Activated CD8-positive, alpha-beta memory T cell treated with anti-CD3 and anti-CD28 coated beads, Interleukin-2, amount 10 ng/mL, durations not matched to agents 7 days and 5 days (primary cell): ENCODE data around the gene SMR3B. TPM values are rescaled to one million over a fixed set of nuclear protein-coding genes. Genes with fewer than 3 reads are reported as not detected.

Experiments used
- ATAC-seq: fragments of 150-1000 bp; cut with Tn5 transposase; one replicate; pipeline ENCODE4 v1.10.0; 2021; ENCODE audit warnings: moderate library complexity
- CTCF ChIA-PET: fragments of 350-600 bp; sonication (Branson Sonifier 250); formaldehyde crosslinking; loops from one replicate; lab custom pipeline; 2021; ENCODE audit warnings: antibody characterized with exemption; lab: Charles Lee
- DNase-seq: peaks from one replicate; pipeline ENCODE4 v3.0.0-alpha.2; 2020
- H3K27ac Mint-ChIP-seq: one replicate; pipeline ENCODE4 v1.8.0; 2021; ENCODE audit warnings: mild to moderate bottlenecking, mixed read lengths
- H3K27me3 Mint-ChIP-seq: one replicate; pipeline ENCODE4 v1.8.0; 2021; ENCODE audit warnings: mixed read lengths
- H3K36me3 Mint-ChIP-seq: one replicate; pipeline ENCODE4 v1.8.0; 2021; ENCODE audit warnings: mild to moderate bottlenecking, mixed read lengths
- H3K4me1 Mint-ChIP-seq: one replicate; pipeline ENCODE4 v1.8.0; 2021; ENCODE audit warnings: mixed read lengths
- H3K4me3 Mint-ChIP-seq: one replicate; pipeline ENCODE4 v1.8.0; 2021; ENCODE audit warnings: mild to moderate bottlenecking, moderate library complexity, mixed read lengths
- H3K9me3 Mint-ChIP-seq: one replicate; pipeline ENCODE4 v1.8.0; 2022; ENCODE audit warnings: low read depth, mixed read lengths
- total RNA-seq, 2 experiments: library from RNA; stranded (reverse); gene quantifications; one replicate each; pipeline ENCODE4 v1.2.3, GENCODE V29; 2021

The SMR3B gene
- total RNA-seq = not detected

- CTCF ChIA-PET = no interaction called here
- Mint-ChIP-seq H3K27me3 (no peaks in the 10 kb centered on the region), H3K9me3 (peaks cover 2% of the 10 kb centered on the region), H3K36me3 (no peaks in the 10 kb centered on the region), H3K27ac (no peak within 1 kb of the TSS), H3K4me1 (no peaks in the 10 kb centered on the region), H3K4me3 (no peak within 1 kb of the TSS)
- DNase-seq (no peak), ATAC-seq (no peak)
Observed at GRCh38 chr4:70382691-70383181, at the start of gene SMR3B. Gene SMR3B (plus strand): TSS chr4:70383131. CDS start chr4:70384511, 1,380 bp downstream.

GRCh38 chr4:70334681-70335080, 48.2 kb upstream of the SMR3B start, which contains the start of gene CABS1:
Gene CABS1 (plus strand): TSS chr4:70334981. CDS start chr4:70335040, 59 bp downstream.
- DNase-seq (no peak), ATAC-seq (no peak)
- no peaks in the 10 kb centered on the region for H3K4me1 Mint-ChIP-seq
- no peaks in the 10 kb centered on the region for H3K27me3 Mint-ChIP-seq
- H3K9me3 Mint-ChIP-seq = no peaks in the 10 kb centered on the region
- H3K4me3 Mint-ChIP-seq = no peak within 1 kb of the TSS
- no peak within 1 kb of the TSS for H3K27ac Mint-ChIP-seq
- CTCF ChIA-PET = no interaction called here
- no peaks in the 10 kb centered on the region for H3K36me3 Mint-ChIP-seq

- Mint-ChIP-seq H3K27ac (no peak overlapping the region), H3K9me3 (no peaks in the 10 kb centered on the region), H3K27me3 (no peaks in the 10 kb centered on the region), H3K4me3 (no peak overlapping the region), H3K4me1 (no peaks in the 10 kb centered on the region), H3K36me3 (no peaks in the 10 kb centered on the region)
- ATAC-seq (no peak), DNase-seq (no peak)
- CTCF ChIA-PET = no interaction called here
Observed at GRCh38 chr4:70336043-70336442, 46.9 kb upstream of the SMR3B start.

- DNase-seq (no peak), ATAC-seq (no peak)
- CTCF ChIA-PET = no interaction called here
Observed at GRCh38 chr4:70337886-70338420, 45.0 kb upstream of the SMR3B start.

GRCh38 chr4:70356185-70356584, 26.7 kb upstream of the SMR3B start:
- no peaks in the 10 kb centered on the region for H3K36me3 Mint-ChIP-seq
- no peak overlapping the region for H3K4me3 Mint-ChIP-seq
- CTCF ChIA-PET = no interaction called here
- no peaks in the 10 kb centered on the region for H3K9me3 Mint-ChIP-seq
- DNase-seq = no peak
- no peaks in the 10 kb centered on the region for H3K4me1 Mint-ChIP-seq
- no peaks in the 10 kb centered on the region for H3K27me3 Mint-ChIP-seq
- no peak for ATAC-seq
- H3K27ac Mint-ChIP-seq = no peak overlapping the region

More at GRCh38 chr4:70337886-70338420, 45.0 kb upstream of the SMR3B start:
- H3K4me3 Mint-ChIP-seq = no peak overlapping the region
- no peaks in the 10 kb centered on the region for H3K27me3 Mint-ChIP-seq
- H3K4me1 Mint-ChIP-seq = no peaks in the 10 kb centered on the region
- H3K27ac Mint-ChIP-seq = no peak overlapping the region
- H3K36me3 Mint-ChIP-seq = no peaks in the 10 kb centered on the region
- no peaks in the 10 kb centered on the region for H3K9me3 Mint-ChIP-seq

- Mint-ChIP-seq H3K4me3 (no peak overlapping the region), H3K27ac (no peak overlapping the region), H3K27me3 (no peaks in the 10 kb centered on the region), H3K36me3 (no peaks in the 10 kb centered on the region), H3K4me1 (no peaks in the 10 kb centered on the region), H3K9me3 (no peaks in the 10 kb centered on the region)
- DNase-seq = no peak
- CTCF ChIA-PET = no interaction called here
- ATAC-seq = no peak
Observed at GRCh38 chr4:70359115-70359661, 23.7 kb upstream of the SMR3B start.

- Mint-ChIP-seq H3K4me1 (no peaks in the 10 kb centered on the region), H3K27ac (no peak within 1 kb of the TSS), H3K36me3 (no peaks in the 10 kb centered on the region), H3K9me3 (no peaks in the 10 kb centered on the region), H3K4me3 (no peak within 1 kb of the TSS), H3K27me3 (no peaks in the 10 kb centered on the region)
- CTCF ChIA-PET = no interaction called here
- DNase-seq = no peak
- ATAC-seq = no peak
Observed at GRCh38 chr4:70360460-70360859, 22.5 kb upstream of the SMR3B start, which contains the start of gene SMR3A. Gene SMR3A (plus strand): TSS chr4:70360760. CDS start chr4:70362116, 1,356 bp downstream.

GRCh38 chr4:70364002-70364401, 18.9 kb upstream of the SMR3B start:
- ATAC-seq = no peak
- H3K9me3 Mint-ChIP-seq = no peaks in the 10 kb centered on the region
- H3K27ac Mint-ChIP-seq = no peak overlapping the region
- CTCF ChIA-PET = no interaction called here
- H3K36me3 Mint-ChIP-seq = no peaks in the 10 kb centered on the region
- no peak overlapping the region for H3K4me3 Mint-ChIP-seq
- H3K27me3 Mint-ChIP-seq = no peaks in the 10 kb centered on the region
- H3K4me1 Mint-ChIP-seq = no peaks in the 10 kb centered on the region
- DNase-seq = no peak

- DNase-seq (no peak), ATAC-seq (no peak)
- Mint-ChIP-seq H3K36me3 (no peaks in the 10 kb centered on the region), H3K27ac (no peak overlapping the region), H3K9me3 (no peaks in the 10 kb centered on the region), H3K4me3 (no peak overlapping the region), H3K27me3 (no peaks in the 10 kb centered on the region), H3K4me1 (no peaks in the 10 kb centered on the region)
- CTCF ChIA-PET = no interaction called here
Observed at GRCh38 chr4:70365479-70365878, 17.5 kb upstream of the SMR3B start.

GRCh38 chr4:70367813-70368212, 15.1 kb upstream of the SMR3B start:
- CTCF ChIA-PET = no interaction called here
- Mint-ChIP-seq H3K9me3 (no peaks in the 10 kb centered on the region), H3K36me3 (no peaks in the 10 kb centered on the region), H3K4me1 (no peaks in the 10 kb centered on the region), H3K4me3 (no peak overlapping the region), H3K27me3 (no peaks in the 10 kb centered on the region), H3K27ac (no peak overlapping the region)
- no peak for ATAC-seq
- no peak for DNase-seq

- no peaks in the 10 kb centered on the region for H3K9me3 Mint-ChIP-seq
- no peak for ATAC-seq
- no peak for DNase-seq
- no peak overlapping the region for H3K4me3 Mint-ChIP-seq
- H3K27me3 Mint-ChIP-seq = no peaks in the 10 kb centered on the region
- no peak overlapping the region for H3K27ac Mint-ChIP-seq
- no peaks in the 10 kb centered on the region for H3K4me1 Mint-ChIP-seq
- no peaks in the 10 kb centered on the region for H3K36me3 Mint-ChIP-seq
- CTCF ChIA-PET = no interaction called here
Observed at GRCh38 chr4:70371987-70372386, 10.9 kb upstream of the SMR3B start.

GRCh38 chr4:70372760-70373159, 10.2 kb upstream of the SMR3B start:
- ATAC-seq (no peak), DNase-seq (no peak)
- H3K9me3 Mint-ChIP-seq = no peaks in the 10 kb centered on the region
- H3K36me3 Mint-ChIP-seq = no peaks in the 10 kb centered on the region
- no peak overlapping the region for H3K27ac Mint-ChIP-seq
- H3K4me1 Mint-ChIP-seq = no peaks in the 10 kb centered on the region
- CTCF ChIA-PET = no interaction called here
- H3K4me3 Mint-ChIP-seq = no peak overlapping the region
- no peaks in the 10 kb centered on the region for H3K27me3 Mint-ChIP-seq

- Mint-ChIP-seq H3K4me1 (no peaks in the 10 kb centered on the region), H3K9me3 (peaks cover 2% of the 10 kb centered on the region)
- CTCF ChIA-PET = no interaction called here
Observed at GRCh38 chr4:70380578-70380977, 2.4 kb upstream of the SMR3B start.

GRCh38 chr4:70392057-70392776, 9.3 kb downstream of the SMR3B start:
- Mint-ChIP-seq H3K27me3 (no peaks in the 10 kb centered on the region), H3K4me1 (no peaks in the 10 kb centered on the region), H3K36me3 (no peaks in the 10 kb centered on the region), H3K4me3 (no peak overlapping the region), H3K27ac (no peak overlapping the region), H3K9me3 (no peaks in the 10 kb centered on the region)
- no peak for ATAC-seq
- CTCF ChIA-PET = no interaction called here
- no peak for DNase-seq

More at GRCh38 chr4:70380578-70380977, 2.4 kb upstream of the SMR3B start:
- H3K4me3 Mint-ChIP-seq = no peak overlapping the region
- H3K27me3 Mint-ChIP-seq = no peaks in the 10 kb centered on the region
- H3K27ac Mint-ChIP-seq = no peak overlapping the region
- H3K36me3 Mint-ChIP-seq = no peaks in the 10 kb centered on the region
- ATAC-seq (no peak), DNase-seq (no peak)
